NOMO-1 treated with DMSO at 0.1 percent for 48 hours (cell line): ENCODE data around the gene TSPAN11.
A peak's percentile ranks its signal among the peaks of the same experiment; 100 is the strongest.

Experiments
- DNase-seq: peaks from one replicate; lab custom pipeline; 2025; ENCODE audit not compliant: unreplicated experiment; lab: John Stamatoyannopoulos, UW

Gene TSPAN11

GRCh38 chr12:30959110-30959710 is 32.7 kb downstream of the TSPAN11 start:
- DNase-seq: no peak

GRCh38 chr12:30959778-30960177 is 33.2 kb downstream of the TSPAN11 start:
- no peak for DNase-seq

- DNase-seq: no peak
Measured at GRCh38 chr12:30961030-30961429, 34.5 kb downstream of the TSPAN11 start.

- DNase-seq: no peak
Measured at GRCh38 chr12:30962047-30962446, 35.5 kb downstream of the TSPAN11 start.

- DNase-seq: peak; percentile 2
Measured at GRCh38 chr12:30963709-30964564, 37.4 kb downstream of the TSPAN11 start.

GRCh38 chr12:30964896-30965612 is 38.5 kb downstream of the TSPAN11 start:
- DNase-seq: no peak

- no peak for DNase-seq
Measured at GRCh38 chr12:30965613-30965985, 39.1 kb downstream of the TSPAN11 start.

GRCh38 chr12:30967026-30967425 is 40.5 kb downstream of the TSPAN11 start:
- no peak for DNase-seq

- no peak for DNase-seq
Measured at GRCh38 chr12:30968211-30968610, 41.7 kb downstream of the TSPAN11 start.

- no peak for DNase-seq
Measured at GRCh38 chr12:30969006-30969405, 42.5 kb downstream of the TSPAN11 start.

- DNase-seq: no peak
Measured at GRCh38 chr12:30969606-30970395, 43.3 kb downstream of the TSPAN11 start.

- no peak for DNase-seq
Measured at GRCh38 chr12:30970559-30971197, 44.1 kb downstream of the TSPAN11 start.

GRCh38 chr12:30972035-30972434 is 45.5 kb downstream of the TSPAN11 start:
- no peak for DNase-seq

GRCh38 chr12:30973175-30973574 is 46.6 kb downstream of the TSPAN11 start:
- no peak for DNase-seq

- no peak for DNase-seq
Measured at GRCh38 chr12:30973830-30974229, 47.3 kb downstream of the TSPAN11 start.

- no peak for DNase-seq
Measured at GRCh38 chr12:30974746-30975500, 48.4 kb downstream of the TSPAN11 start.

- no peak for DNase-seq
Measured at GRCh38 chr12:30975581-30975980, 49.0 kb downstream of the TSPAN11 start.

GRCh38 chr12:30976206-30976605 is 49.7 kb downstream of the TSPAN11 start:
- DNase-seq: no peak

GRCh38 chr12:30977124-30977523 is 50.6 kb downstream of the TSPAN11 start:
- DNase-seq: no peak
